Nephron (organoid): ENCODE measurements around the gene NUDC.
A peak's percentile ranks its signal among the peaks of the same experiment; 100 is the strongest.

Experiments
- H3K27ac Mint-ChIP-seq, 3 experiments: 2 replicates each; pipeline ENCODE4 v1.8.0; 2020; ENCODE audit warnings: mixed read lengths in 3 of 3, mild to moderate bottlenecking in 2 of 3, moderate library complexity in 1 of 3
- H3K27me3 Mint-ChIP-seq: 2 replicates; pipeline ENCODE4 v1.8.0; 2021; ENCODE audit warnings: low read depth, mild to moderate bottlenecking, moderate library complexity, mixed read lengths
- H3K36me3 Mint-ChIP-seq: 2 replicates; pipeline ENCODE4 v1.8.0; 2020; ENCODE audit warnings: low read depth, mixed read lengths
- H3K4me1 Mint-ChIP-seq: 2 replicates; pipeline ENCODE4 v1.8.0; 2020; ENCODE audit warnings: mixed read lengths
- H3K4me3 Mint-ChIP-seq, 3 experiments: 2 replicates each; pipeline ENCODE4 v1.8.0; 2020; ENCODE audit warnings: mild to moderate bottlenecking in 3 of 3, mixed read lengths in 3 of 3, moderate library complexity in 2 of 3
- H3K9me3 Mint-ChIP-seq: 2 replicates; pipeline ENCODE4 v1.8.0; 2020; ENCODE audit warnings: mixed read lengths
- CTCF ChIP-seq, 3 experiments: fragments of 200-600 bp; sonication (generic); IDR thresholded peaks; one replicate each; pipeline ENCODE4 v1.5.0; 2021; ENCODE audit warnings: antibody characterized with exemption in 3 of 3; ENCODE audit not compliant: unreplicated experiment in 3 of 3

NUDC gene

GRCh38 chr1:26882696-26883463, 38.7 kb upstream of the NUDC start:
- no peaks in the 10 kb centered on the region for H3K9me3 Mint-ChIP-seq
- H3K27me3 Mint-ChIP-seq = no peaks in the 10 kb centered on the region
- H3K4me1 Mint-ChIP-seq = peaks cover 4% of the 10 kb centered on the region
- no peak overlapping the region for H3K4me3 Mint-ChIP-seq
- peaks cover 54% of the 10 kb centered on the region for H3K36me3 Mint-ChIP-seq
- no peak overlapping the region for H3K27ac Mint-ChIP-seq
- no peak for TF ChIP-seq CTCF (IDR thresholded peaks at IDR 0.05; ENCODE audit: unreplicated experiment in 3 of 3)

- Mint-ChIP-seq H3K9me3 (no peaks in the 10 kb centered on the region), H3K4me3 (peak overlapping the region; percentile 64 to 89 (median 85)), H3K4me1 (peaks cover 17% of the 10 kb centered on the region), H3K27me3 (no peaks in the 10 kb centered on the region), H3K36me3 (peaks cover 59% of the 10 kb centered on the region), H3K27ac (peak overlapping the region in 2 of 3 experiments; percentile 42 to 92)
- TF ChIP-seq CTCF (IDR thresholded peaks at IDR 0.05; ENCODE audit: unreplicated experiment in 3 of 3) = peak; percentile 42 to 51 (median 45)
Observed at GRCh38 chr1:26887125-26887524, 34.4 kb upstream of the NUDC start.

- Mint-ChIP-seq H3K4me1 (peaks cover 17% of the 10 kb centered on the region), H3K27ac (peak overlapping the region; percentile 85 to 97 (median 96)), H3K4me3 (peak overlapping the region; percentile 96), H3K9me3 (no peaks in the 10 kb centered on the region), H3K36me3 (peaks cover 56% of the 10 kb centered on the region), H3K27me3 (no peaks in the 10 kb centered on the region)
- no peak for TF ChIP-seq CTCF (IDR thresholded peaks at IDR 0.05; ENCODE audit: unreplicated experiment in 3 of 3)
Observed at GRCh38 chr1:26888231-26888630, 33.3 kb upstream of the NUDC start.

- TF ChIP-seq CTCF (IDR thresholded peaks at IDR 0.05; ENCODE audit: unreplicated experiment in 3 of 3) = no peak
- Mint-ChIP-seq H3K4me1 (peaks cover 17% of the 10 kb centered on the region), H3K9me3 (no peaks in the 10 kb centered on the region), H3K4me3 (peak within 1 kb of the TSS; percentile 96), H3K27me3 (no peaks in the 10 kb centered on the region), H3K27ac (peak within 1 kb of the TSS; percentile 85 to 97 (median 96)), H3K36me3 (peaks cover 54% of the 10 kb centered on the region)
Observed at GRCh38 chr1:26889551-26890466, 31.7 kb upstream of the NUDC start, which contains the start of gene GPN2. GPN2 (minus strand) TSS chr1:26890283; CDS start chr1:26890096, 187 bp downstream.

GRCh38 chr1:26890467-26890796, 31.1 kb upstream of the NUDC start:
- H3K4me3 Mint-ChIP-seq = peak overlapping the region; percentile 96
- peak overlapping the region; percentile 85 to 97 (median 96) for H3K27ac Mint-ChIP-seq
- H3K36me3 Mint-ChIP-seq = peaks cover 53% of the 10 kb centered on the region
- H3K4me1 Mint-ChIP-seq = peaks cover 17% of the 10 kb centered on the region
- H3K27me3 Mint-ChIP-seq = no peaks in the 10 kb centered on the region
- no peak for TF ChIP-seq CTCF (IDR thresholded peaks at IDR 0.05; ENCODE audit: unreplicated experiment in 3 of 3)
- H3K9me3 Mint-ChIP-seq = no peaks in the 10 kb centered on the region
